K562 (cell line): ENCODE data around the gene CEL. TPM values are rescaled to one million over a fixed set of nuclear protein-coding genes. Genes with fewer than 3 reads are reported as not detected.

ENCODE experiments used
- ATAC-seq: fragments of 200-7000 bp; cut with Tn5 transposase; 3 replicates; pipeline ENCODE4 v1.9.1; 2020; ENCODE audit warnings: moderate library complexity
- BruUV-seq: library from RNA; stranded (reverse); fragments of 400-500 nt; replicated peaks from 2 replicates; lab custom pipeline; 2021; lab: Mats Ljungman, UMichigan
- CTCF ChIA-PET: fragments of 300-600 bp; formaldehyde crosslinking; extraction: SDS; loops from one replicate; lab custom pipeline; 2021; ENCODE audit warnings: low intra/inter-chr PET ratio; lab: Yijun Ruan, JAX
- POLR2A ChIA-PET: fragments of 300-600, 350-650 bp; sonication (Branson Sonifier 250); formaldehyde crosslinking; extraction: SDS; loops from one replicate; lab custom pipeline; 2021; ENCODE audit warnings: antibody characterized with exemption, inconsistent platforms; lab: Yijun Ruan, JAX
- DNase-seq, 4 experiments: peaks; one replicate each; pipeline versions ENCODE4 v3.0.0 to v3.0.0-alpha.2; 2011 to 2018; ENCODE audit warnings: low spot score in 3 of 4, mixed read lengths in 3 of 4; ENCODE audit errors: extremely low read depth in 1 of 4
- FAIRE-seq: peaks from 2 replicates; lab custom pipeline; 2011; peaks lifted over from hg19 to GRCh38; lab: Jason Lieb, UNC
- H2AFZ ChIP-seq: 2 replicates; pipeline ENCODE4 v1.6.0; 2011; ENCODE audit warnings: low read depth, low read length, control low read depth, inconsistent platforms
- H3K27ac ChIP-seq: fragments of 200-600 bp; 3 replicates; pipeline ENCODE4 v1.8.0; 2011; ENCODE audit warnings: low read depth, mild to moderate bottlenecking, control low read depth, inconsistent platforms, low read length, moderate library complexity, mixed read lengths; ENCODE audit errors: extremely low read depth
- H3K27me3 ChIP-seq, 2 experiments: fragments of 300-600 bp in 1 of 2; 2 replicates in 1 of 2; 3 replicates in 1 of 2; pipeline versions ENCODE4 v1.6.0 to v1.8.0; 2011; ENCODE audit warnings: inconsistent platforms in 2 of 2, low read length in 2 of 2, mild to moderate bottlenecking in 1 of 2, mixed read lengths in 1 of 2, moderate library complexity in 1 of 2; ENCODE audit not compliant: control insufficient read depth in 2 of 2, insufficient read depth in 2 of 2
- H3K36me3 ChIP-seq: fragments of 300-600 bp; 3 replicates; pipeline ENCODE4 v1.8.0; 2011; ENCODE audit warnings: mild to moderate bottlenecking, low read length, inconsistent platforms; ENCODE audit not compliant: control insufficient read depth, insufficient read depth
- H3K4me1 ChIP-seq, 2 experiments: fragments of 200-600 bp in 1 of 2; replicated peaks in 1 of 2; 2 replicates in 1 of 2; 3 replicates in 1 of 2; pipeline versions ENCODE4 v1.5.1 to v1.8.0; 2011; ENCODE audit warnings: inconsistent platforms in 2 of 2, low read length in 2 of 2, mild to moderate bottlenecking in 1 of 2, mixed read lengths in 1 of 2, moderate library complexity in 1 of 2; ENCODE audit not compliant: control insufficient read depth in 2 of 2, insufficient read depth in 2 of 2
- H3K4me2 ChIP-seq: 2 replicates; pipeline ENCODE4 v1.6.1; 2011; ENCODE audit warnings: low read length, control low read depth, inconsistent platforms, mixed read lengths; ENCODE audit not compliant: insufficient read depth
- H3K4me3 ChIP-seq: fragments of 200-600 bp; sonication (generic), shearing (Covaris generic); 2 replicates; pipeline ENCODE4 v1.5.1; 2016; ENCODE audit warnings: control low read depth, inconsistent platforms
- H3K79me2 ChIP-seq: fragments of 200-600 bp; 3 replicates; pipeline ENCODE4 v1.8.0; 2011; ENCODE audit warnings: low read length, inconsistent platforms; ENCODE audit not compliant: control insufficient read depth, insufficient read depth
- H3K9ac ChIP-seq, 2 experiments: 2 replicates each; pipeline versions ENCODE4 v1.6.0 to v1.6.1; 2011; ENCODE audit warnings: low read depth in 2 of 2, low read length in 2 of 2, control low read depth in 1 of 2, inconsistent platforms in 1 of 2, mild to moderate bottlenecking in 1 of 2, mixed read lengths in 1 of 2; ENCODE audit not compliant: insufficient read depth in 1 of 2
- H3K9me1 ChIP-seq: one replicate; pipeline ENCODE4 v1.6.0; 2011; ENCODE audit warnings: inconsistent platforms, mild to moderate bottlenecking, low read length, moderate library complexity; ENCODE audit not compliant: control insufficient read depth, insufficient read depth
- H3K9me3 ChIP-seq: replicated peaks from 2 replicates; pipeline ENCODE4 v1.5.1; 2011; ENCODE audit warnings: low read depth, low read length, inconsistent platforms; ENCODE audit not compliant: control insufficient read depth, insufficient read depth
- H4K20me1 ChIP-seq: replicated peaks from 2 replicates; pipeline ENCODE4 v1.6.1; 2011; ENCODE audit warnings: low read length, inconsistent platforms, mixed read lengths; ENCODE audit not compliant: control insufficient read depth, insufficient read depth
- ARNT ChIP-seq, 2 experiments: fragments of 450-650 bp; IDR thresholded peaks; 2 replicates each; pipeline ENCODE4 v1.6.1; 2016; ENCODE audit warnings: mild to moderate bottlenecking in 1 of 2
- CSDE1 ChIP-seq, 2 experiments: fragments of 450-650 bp; IDR thresholded peaks; 2 replicates each; pipeline ENCODE4 v1.6.1; 2016; ENCODE audit warnings: mild to moderate bottlenecking in 1 of 2
- DIDO1 ChIP-seq: fragments of 450-650 bp; IDR thresholded peaks from 2 replicates; pipeline ENCODE4 v1.6.1; 2016; ENCODE audit warnings: low read depth, missing biosample characterization, missing genetic modification characterization
- POLR2G ChIP-seq: fragments of 200-400 bp; formaldehyde crosslinking; IDR thresholded peaks from 2 replicates; pipeline ENCODE4 v1.6.1; 2017; ENCODE audit warnings: low read depth, mild to moderate bottlenecking, antibody characterized with exemption, low read length, moderate library complexity
- TRIM24 ChIP-seq, 2 experiments: fragments of 450-650 bp; IDR thresholded peaks; 2 replicates each; pipeline ENCODE4 v1.6.1; 2016
- WGBS: fragments of 100-300 bp; shearing (Covaris generic); methylation state at CpG from one replicate; pipeline ENCODE4 v1.1.6; 2016; ENCODE audit warnings: low coverage, mixed read lengths; ENCODE audit not compliant: insufficient coverage; ENCODE audit errors: missing lambda C conversion rate; 5-methylcytosine and 5-hydroxymethylcytosine counted together
- in situ Hi-C: fragments of 300-500 bp; cut with MboI; formaldehyde crosslinking; loops from 4 replicates; pipeline ENCODE4 v1.15.0; 2018; ENCODE audit warnings: inconsistent platforms, mixed read lengths
- intact Hi-C: fragments of 100-400 bp; cut with micrococcal nuclease; formaldehyde crosslinking; loops from 2 replicates; pipeline ENCODE4 v1.14.2; 2022
- polyA plus RNA-seq, 8 experiments: library from polyadenylated mRNA; depleted of rRNA in 4 of 8; stranded (reverse) in 5 of 8; unstranded in 3 of 8; fragments of >200 nt; fragmentation: Nextera tagmentation in 2 of 8; fragmentation: Illumina TruSeq in 1 of 8; extraction: Ambion mirVana in 2 of 8; extraction: Trizol in 1 of 8; gene quantifications; 2 replicates each; pipeline versions ENCODE4 v1.2.1 to v1.2.3, GENCODE V29; 2011 to 2014; ENCODE audit warnings: inconsistent platforms in 1 of 8, missing spikeins in 1 of 8
- total RNA-seq, 7 experiments: library from RNA; depleted of rRNA in 6 of 7; stranded (reverse); fragments of >200 nt in 6 of 7; fragmentation: Illumina TruSeq in 2 of 7; extraction: Trizol in 2 of 7; gene quantifications; 2 replicates each; pipeline versions ENCODE4 v1.2.1 to v1.2.3, GENCODE V29; 2011 to 2021; ENCODE audit warnings: low replicate concordance in 1 of 7

CEL gene
- total and polyA plus RNA-seq, 9 of the 15 experiments (the other 6 are each of a cell fraction or from before 2014, with no cell fraction given), result 0.09 to 3.0 (median 0.51) TPM; not detected in 2

DNA sequence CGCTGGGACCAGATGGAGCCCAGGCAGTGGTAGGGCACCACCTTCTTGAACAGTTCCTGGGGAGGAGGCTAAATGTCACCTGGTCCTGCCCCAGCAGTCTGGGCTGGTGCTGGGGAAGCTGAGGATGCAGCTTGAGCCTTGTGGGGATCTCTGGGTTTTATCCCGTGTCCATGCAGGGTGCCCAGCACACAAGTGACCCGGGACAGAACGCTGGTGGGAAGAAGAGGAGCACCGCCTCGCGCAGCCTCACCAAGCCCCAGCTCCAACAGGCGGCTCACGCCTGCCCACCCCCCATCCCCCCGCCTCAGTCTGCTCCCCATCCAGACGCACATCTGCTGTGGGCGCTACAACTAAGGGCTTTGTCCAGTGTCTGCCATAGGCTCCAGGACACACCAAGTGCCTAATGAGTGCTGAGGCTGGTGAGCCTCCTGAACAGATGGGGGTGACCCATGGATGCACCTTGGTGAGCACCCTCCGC lies 45.5 kb downstream of the CEL start:
- peaks cover 95% of the 10 kb centered on the region; the same call in 2 of the 3 replicates for H3K36me3 ChIP-seq
- H3K4me3 ChIP-seq, result no peak overlapping the region
- H3K9me3 ChIP-seq, result no peaks in the 10 kb centered on the region
- in situ Hi-C loops, result loop anchor here (5.0 kb wide), 1 partner anchor 40 kb away; no protein-coding TSS in a partner anchor
- H4K20me1 ChIP-seq, result peaks cover 8% of the 10 kb centered on the region; the same call in 1 of the 2 replicates
- H3K27me3 ChIP-seq, result no peaks in the 10 kb centered on the region
- WGBS, result 91% methylated on average over 7 of the region's 13 CpGs
- no peak for TF ChIP-seq CSDE1 (IDR thresholded peaks at IDR 0.05)
- H2AFZ ChIP-seq, result no peak overlapping the region
- CTCF ChIA-PET, result no interaction called here
- DNase-seq (no peak), FAIRE-seq (no peak), ATAC-seq (no peak)
- no peak overlapping the region for H3K4me2 ChIP-seq
- H3K9ac ChIP-seq, result 0 out of 4 replicates have a peak overlapping the region, but pooled peaks of 1 of the 2 experiments have one; percentile 45
- H3K27ac ChIP-seq, result no peak overlapping the region
- BruUV-seq, result no TSS peak
- H3K79me2 ChIP-seq, result peaks cover 5% of the 10 kb centered on the region; the same call in 1 of the 3 replicates
- H3K4me1 ChIP-seq, result peaks cover 0 to 17% of the 10 kb centered on the region in 2 experiments; a peak in 3 of 5 replicates
- POLR2A ChIA-PET, result interaction anchor here (1.2 to 3.3 kb wide), 4 partner anchors 7 to 16 kb away, joined by 3 to 12 read pairs (median 8); partner anchors contain the start of gene RALGDS
- H3K9me1 ChIP-seq, result no peaks in the 10 kb centered on the region
- intact Hi-C loops, result no loop called here

GRCh38 chr9:133107961-133108793 lies 46.4 kb downstream of the CEL start:
- FAIRE-seq (no peak), ATAC-seq (no peak), DNase-seq (no peak)
- peaks cover 8% of the 10 kb centered on the region; the same call in 1 of the 2 replicates for H4K20me1 ChIP-seq
- peaks cover 92% of the 10 kb centered on the region; the same call in 2 of the 3 replicates for H3K36me3 ChIP-seq
- CTCF ChIA-PET, result no interaction called here
- POLR2A ChIA-PET, result interaction anchor here (0.6 to 3.3 kb wide), 5 partner anchors 10 to 50 kb away, joined by 3 to 12 read pairs (median 3); partner anchors contain the start of gene RALGDS
- WGBS, result 86% methylated on average over 7 of the region's 18 CpGs
- no peak overlapping the region for H2AFZ ChIP-seq
- H3K79me2 ChIP-seq, result peaks cover 12% of the 10 kb centered on the region; the same call in 1 of the 3 replicates
- peaks cover 0 to 25% of the 10 kb centered on the region in 2 experiments; a peak in 3 of 5 replicates for H3K4me1 ChIP-seq
- H3K27ac ChIP-seq, result no peak overlapping the region
- H3K9ac ChIP-seq, result peak overlapping the region in 1 of 2 experiments; percentile 45; a peak in 1 of 4 replicates
- TF ChIP-seq DIDO1, result no peak
- TF ChIP-seq ARNT (IDR thresholded peaks at IDR 0.05), result peak in 1 of 2 experiments; percentile 98; a peak in 2 of 4 replicates
- TF ChIP-seq TRIM24 (IDR thresholded peaks at IDR 0.05), result peak in 1 of 2 experiments; percentile 86; a peak in 2 of 4 replicates
- TF ChIP-seq POLR2G, result peak; percentile 42
- H3K4me3 ChIP-seq, result no peak overlapping the region
- H3K27me3 ChIP-seq, result no peaks in the 10 kb centered on the region
- no TSS peak for BruUV-seq
- H3K9me1 ChIP-seq, result no peaks in the 10 kb centered on the region
- in situ Hi-C loops, result loop anchor here (5.0 kb wide), 1 partner anchor 39 kb away; no protein-coding TSS in a partner anchor
- intact Hi-C loops, result no loop called here
- no peak overlapping the region for H3K4me2 ChIP-seq
- H3K9me3 ChIP-seq, result no peaks in the 10 kb centered on the region
